Stimulated activated CD8-positive, alpha-beta memory T cell treated with anti-CD3 and anti-CD28 coated beads, Interleukin-15, amount 100 ng/mL, for 1 hour (primary cell): ENCODE data around the gene NUFIP1.
A peak's percentile ranks its signal among the peaks of the same experiment; 100 is the strongest.
"Not testable (repeated sequence)": the region's sequence is repeated elsewhere in the genome, so short reads cannot be mapped to it uniquely, and the experiment has no call there.

Experiments
- DNase-seq: peaks from one replicate; pipeline ENCODE4 v3.0.0-alpha.2; 2020; ENCODE audit warnings: low read depth

Gene NUFIP1

GRCh38 chr13:44919104-44919804, 70.0 kb downstream of the NUFIP1 start:
- DNase-seq = no peak

DNA sequence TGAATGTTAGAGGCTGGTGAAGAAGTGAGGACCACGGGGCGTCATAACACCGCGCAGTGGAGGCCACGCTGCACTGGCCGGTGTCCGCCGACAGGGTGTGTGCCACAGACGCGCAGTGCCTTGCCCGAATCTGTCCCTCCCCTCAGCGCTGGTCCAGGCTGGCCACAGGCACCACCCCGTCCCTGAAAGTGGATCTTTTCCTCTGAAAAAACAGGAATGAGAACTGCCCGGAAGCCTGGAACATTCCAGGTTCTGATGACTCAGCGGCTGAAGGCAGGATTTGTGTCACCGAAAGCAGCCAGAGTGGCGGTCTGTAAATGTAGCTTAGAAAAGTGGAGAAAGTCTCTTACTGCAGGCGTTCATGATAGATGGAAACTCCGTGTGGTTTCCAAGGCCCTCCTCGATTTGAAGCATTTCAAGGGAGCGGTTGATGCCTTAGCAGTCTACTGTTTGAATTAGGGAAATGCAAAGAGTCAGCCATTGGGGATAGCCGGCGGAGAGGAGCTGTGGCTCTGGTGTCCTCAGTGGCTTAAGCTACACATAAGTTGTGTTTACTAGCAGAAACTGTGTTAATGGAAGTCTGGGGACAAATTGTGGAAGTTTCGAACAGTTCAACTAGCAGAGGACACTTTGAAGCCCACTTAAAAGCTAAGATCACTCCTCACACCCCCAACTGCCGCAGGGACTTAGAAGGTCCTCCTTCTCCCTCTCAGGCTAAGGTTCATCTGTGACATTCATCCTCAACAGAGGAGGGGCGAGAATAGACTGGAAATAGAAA, 70.8 kb downstream of the NUFIP1 start:
- peak; percentile 54 for DNase-seq

DNA sequence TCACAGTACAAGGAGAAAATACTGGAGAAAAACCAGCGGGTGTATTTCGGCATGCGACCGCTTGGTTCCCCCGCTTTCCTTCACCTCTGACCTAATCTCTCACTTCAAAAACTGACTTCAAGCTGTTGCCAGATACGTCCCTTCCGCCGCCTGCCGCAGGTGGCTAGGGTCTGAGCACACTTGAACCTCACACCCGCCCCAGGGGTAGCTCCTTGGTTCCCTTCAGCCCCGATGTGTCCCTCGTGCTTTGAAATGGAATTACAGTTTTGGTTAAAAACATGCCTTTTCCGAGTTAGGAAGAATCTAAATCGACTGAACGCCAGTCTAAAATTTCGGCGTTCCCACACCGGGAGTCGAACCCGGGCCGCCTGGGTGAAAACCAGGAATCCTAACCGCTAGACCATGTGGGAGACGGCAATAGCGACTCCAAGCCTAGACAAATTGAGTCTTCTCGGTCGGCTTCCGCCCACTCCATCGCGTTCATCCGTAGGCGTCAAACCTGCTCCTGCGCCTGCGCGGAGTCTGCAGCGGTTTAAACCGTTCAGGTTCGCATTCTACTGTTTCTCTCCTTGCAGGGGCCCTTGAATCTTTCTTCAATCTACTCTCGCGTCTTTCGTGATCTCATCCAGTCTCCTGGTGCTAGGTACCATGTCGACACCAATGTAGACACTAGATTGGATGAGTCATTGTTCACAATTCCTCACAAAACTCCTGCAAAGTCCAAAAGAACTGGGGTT, 71.5 kb downstream of the NUFIP1 start:
- DNase-seq = peak; percentile 95

DNA sequence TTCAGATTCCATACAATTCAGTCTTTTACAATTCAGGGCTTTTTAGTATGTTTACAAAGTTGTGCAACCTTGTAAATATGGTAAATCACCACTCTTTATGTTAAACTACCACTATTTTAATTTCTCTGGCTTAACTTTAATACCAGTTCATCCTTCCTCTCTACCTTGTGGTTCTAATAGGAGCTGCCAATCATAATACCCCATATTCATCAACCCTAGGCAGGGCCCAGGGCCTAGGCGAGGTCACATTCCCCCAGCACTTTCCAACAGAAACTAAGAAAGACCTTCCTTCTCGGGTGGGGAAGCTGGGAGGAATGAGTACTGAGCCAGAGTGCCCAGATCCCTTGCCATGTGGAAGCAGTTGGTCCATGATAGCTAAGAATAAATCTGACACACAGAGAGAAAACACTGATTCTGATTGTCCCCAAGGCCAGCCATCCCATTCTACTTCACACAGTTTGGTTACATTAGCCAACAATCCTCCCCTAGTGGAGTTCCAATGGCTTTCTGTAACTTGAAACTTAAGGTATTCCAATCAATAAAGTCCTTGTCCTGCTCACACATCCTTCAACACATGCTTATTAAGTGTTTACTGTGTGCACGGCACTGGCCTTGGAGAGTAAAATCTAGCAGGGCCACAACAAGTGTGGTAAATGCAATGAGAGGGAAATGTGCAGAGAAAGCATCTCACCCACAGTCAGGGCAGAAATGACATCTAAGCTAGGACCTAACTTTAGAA, 76.8 kb downstream of the NUFIP1 start:
- DNase-seq = no peak

DNA sequence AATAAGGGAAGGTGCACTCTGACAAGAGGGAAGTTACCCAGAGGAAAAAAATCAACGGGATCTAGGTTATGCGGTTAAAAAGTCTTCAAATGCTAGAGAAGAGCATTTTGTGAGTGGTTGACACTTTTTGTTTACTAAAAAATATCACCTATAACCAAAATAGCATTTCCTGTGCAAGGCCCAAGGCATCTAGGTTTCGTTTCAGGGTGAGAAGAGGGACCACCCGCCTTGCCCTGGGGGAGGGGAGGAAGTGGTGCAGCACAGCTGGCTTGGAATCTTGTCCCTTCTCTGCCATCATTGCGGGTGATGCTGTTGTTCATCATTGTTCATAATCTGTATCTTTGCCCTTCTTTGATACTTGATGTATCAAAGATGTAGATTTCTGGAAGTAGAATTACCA, 80.6 kb downstream of the NUFIP1 start:
- no peak for DNase-seq

DNA sequence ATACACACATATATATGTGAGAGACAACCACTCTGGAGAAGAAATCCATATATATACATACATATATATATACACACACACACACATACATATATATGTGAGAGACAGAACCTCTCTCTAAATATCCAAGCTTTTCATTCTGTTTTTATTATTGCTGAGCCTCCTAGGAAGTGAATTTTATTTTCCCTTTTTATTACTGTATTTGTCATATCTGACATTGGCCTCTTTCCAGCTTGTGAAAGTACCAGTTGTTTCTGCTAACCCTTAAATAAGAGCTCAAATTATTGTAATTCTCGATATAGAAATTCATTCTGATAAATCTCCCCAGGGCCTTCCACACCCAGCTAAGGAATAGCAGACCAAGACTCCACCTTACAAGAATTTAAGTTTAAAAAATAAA, 81.0 kb downstream of the NUFIP1 start:
- DNase-seq = no peak

- DNase-seq = no peak
These were observed 82.6 kb downstream of the NUFIP1 start for GRCh38 chr13:44906713-44907112.

GRCh38 chr13:44906230-44906629, 83.0 kb downstream of the NUFIP1 start:
- DNase-seq = no peak

- no peak for DNase-seq
These were observed 83.7 kb downstream of the NUFIP1 start for GRCh38 chr13:44905556-44905955.

- no peak for DNase-seq
These were observed 84.3 kb downstream of the NUFIP1 start for GRCh38 chr13:44904967-44905366.

- DNase-seq = no peak
These were observed 85.7 kb downstream of the NUFIP1 start for GRCh38 chr13:44903574-44903985.

- no peak for DNase-seq
These were observed 86.5 kb downstream of the NUFIP1 start for GRCh38 chr13:44902738-44903137.

- no peak for DNase-seq
These were observed 89.3 kb downstream of the NUFIP1 start for GRCh38 chr13:44899967-44900366.

GRCh38 chr13:44898308-44898707, 91.0 kb downstream of the NUFIP1 start:
- not testable (repeated sequence) for DNase-seq

- DNase-seq = no peak
These were observed 93.3 kb downstream of the NUFIP1 start for GRCh38 chr13:44895953-44896335.

GRCh38 chr13:44895264-44895952, 93.9 kb downstream of the NUFIP1 start:
- no peak for DNase-seq

DNA sequence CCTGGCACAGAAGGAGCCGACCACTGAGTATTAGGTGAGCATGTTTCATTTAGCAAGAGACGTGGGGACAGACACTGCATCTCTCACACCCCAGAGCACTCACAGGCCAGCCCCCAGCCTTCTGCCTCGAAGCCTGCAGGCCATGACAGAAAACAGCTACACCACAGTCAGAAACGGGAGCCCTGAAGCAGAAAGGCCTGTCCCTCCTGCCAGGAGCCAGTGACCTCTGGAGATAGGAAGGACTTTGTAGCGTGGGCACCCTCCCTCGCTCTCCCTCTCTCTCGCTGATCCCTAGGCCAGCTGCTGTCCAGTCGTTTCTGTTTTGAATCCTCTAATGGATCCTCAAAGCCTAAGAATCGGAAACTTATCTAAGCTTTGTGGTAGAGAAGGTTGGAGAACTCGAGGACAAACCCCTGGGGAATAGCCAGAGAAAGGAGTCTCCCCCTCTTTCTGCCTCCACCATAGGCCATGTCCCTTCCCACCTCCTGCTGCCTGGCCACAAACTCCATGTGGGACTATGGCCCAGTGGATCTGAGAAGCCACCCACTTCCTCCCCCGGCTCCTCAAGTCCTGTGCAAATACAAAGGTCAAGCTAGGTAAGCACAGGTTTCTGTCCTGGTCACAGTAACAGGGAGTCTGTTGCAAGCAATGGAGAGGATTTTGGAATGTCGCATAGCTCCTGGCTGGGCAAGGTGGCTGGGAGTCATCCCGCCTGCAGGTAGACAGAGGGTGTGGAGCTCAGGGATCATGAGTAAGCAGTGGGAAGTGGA, 95.1 kb downstream of the NUFIP1 start:
- no peak for DNase-seq
